Panc1 (cell line): ENCODE data around the gene MACROD2.

Experiments
- TF ChIP-seq, protein P1 (sequence below), 2 experiments: IDR thresholded peaks; 2 replicates each; pipeline ENCODE4 v1.6.1; 2011 to 2012; ENCODE audit warnings: low read depth in 2 of 2, control low read depth in 1 of 2, low read length in 1 of 2, mild to moderate bottlenecking in 1 of 2, moderate library complexity in 1 of 2; ENCODE audit not compliant: insufficient read depth in 1 of 2
- TF ChIP-seq, protein P2 (sequence below): fragments of 450-650 bp; IDR thresholded peaks from 2 replicates; pipeline ENCODE4 v1.5.1; 2017; ENCODE audit warnings: mild to moderate bottlenecking

DNA sequence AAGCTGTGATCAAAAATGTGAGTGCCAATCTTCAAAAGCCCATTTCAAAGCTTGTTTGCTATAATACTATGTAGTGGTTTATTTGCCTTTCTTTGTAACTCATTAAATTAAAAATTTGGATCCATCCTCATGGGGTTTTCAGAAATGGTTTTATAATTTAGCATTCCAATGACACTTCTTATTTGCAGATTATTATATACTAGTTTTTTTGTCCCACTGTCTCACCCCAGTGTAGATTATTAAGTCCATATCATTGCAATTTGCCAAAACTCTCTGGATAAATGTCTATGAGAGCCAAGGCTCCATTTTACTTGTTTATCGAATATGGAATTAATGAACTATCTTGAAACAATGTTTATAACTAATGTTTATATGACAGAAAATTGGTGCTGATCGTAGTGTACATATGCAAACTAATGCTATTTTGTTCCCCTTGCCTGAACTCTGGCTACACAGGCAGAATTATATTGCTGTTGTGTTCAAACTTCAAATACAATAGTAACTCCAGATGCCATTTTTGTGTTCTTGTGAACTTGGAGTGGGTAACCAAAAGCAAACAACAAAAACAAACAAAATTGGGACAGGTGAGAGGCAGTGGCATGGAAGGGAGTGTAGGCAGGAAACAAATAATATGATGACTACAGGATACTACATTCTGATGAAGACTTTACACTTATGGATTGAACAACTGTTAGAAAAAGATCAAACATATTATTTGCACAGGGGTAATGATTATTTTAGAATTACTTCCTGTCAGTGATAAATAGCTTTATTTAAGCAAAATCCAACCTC, 649.2 kb downstream of the MACROD2 start:
- TF ChIP-seq, protein P1, sequence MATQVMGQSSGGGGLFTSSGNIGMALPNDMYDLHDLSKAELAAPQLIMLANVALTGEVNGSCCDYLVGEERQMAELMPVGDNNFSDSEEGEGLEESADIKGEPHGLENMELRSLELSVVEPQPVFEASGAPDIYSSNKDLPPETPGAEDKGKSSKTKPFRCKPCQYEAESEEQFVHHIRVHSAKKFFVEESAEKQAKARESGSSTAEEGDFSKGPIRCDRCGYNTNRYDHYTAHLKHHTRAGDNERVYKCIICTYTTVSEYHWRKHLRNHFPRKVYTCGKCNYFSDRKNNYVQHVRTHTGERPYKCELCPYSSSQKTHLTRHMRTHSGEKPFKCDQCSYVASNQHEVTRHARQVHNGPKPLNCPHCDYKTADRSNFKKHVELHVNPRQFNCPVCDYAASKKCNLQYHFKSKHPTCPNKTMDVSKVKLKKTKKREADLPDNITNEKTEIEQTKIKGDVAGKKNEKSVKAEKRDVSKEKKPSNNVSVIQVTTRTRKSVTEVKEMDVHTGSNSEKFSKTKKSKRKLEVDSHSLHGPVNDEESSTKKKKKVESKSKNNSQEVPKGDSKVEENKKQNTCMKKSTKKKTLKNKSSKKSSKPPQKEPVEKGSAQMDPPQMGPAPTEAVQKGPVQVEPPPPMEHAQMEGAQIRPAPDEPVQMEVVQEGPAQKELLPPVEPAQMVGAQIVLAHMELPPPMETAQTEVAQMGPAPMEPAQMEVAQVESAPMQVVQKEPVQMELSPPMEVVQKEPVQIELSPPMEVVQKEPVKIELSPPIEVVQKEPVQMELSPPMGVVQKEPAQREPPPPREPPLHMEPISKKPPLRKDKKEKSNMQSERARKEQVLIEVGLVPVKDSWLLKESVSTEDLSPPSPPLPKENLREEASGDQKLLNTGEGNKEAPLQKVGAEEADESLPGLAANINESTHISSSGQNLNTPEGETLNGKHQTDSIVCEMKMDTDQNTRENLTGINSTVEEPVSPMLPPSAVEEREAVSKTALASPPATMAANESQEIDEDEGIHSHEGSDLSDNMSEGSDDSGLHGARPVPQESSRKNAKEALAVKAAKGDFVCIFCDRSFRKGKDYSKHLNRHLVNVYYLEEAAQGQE (IDR thresholded peaks at IDR 0.05; ENCODE audit: insufficient read depth in 1 of 2, low read depth in 2 of 2, low read length in 1 of 2) = no peak
- TF ChIP-seq, protein P2, sequence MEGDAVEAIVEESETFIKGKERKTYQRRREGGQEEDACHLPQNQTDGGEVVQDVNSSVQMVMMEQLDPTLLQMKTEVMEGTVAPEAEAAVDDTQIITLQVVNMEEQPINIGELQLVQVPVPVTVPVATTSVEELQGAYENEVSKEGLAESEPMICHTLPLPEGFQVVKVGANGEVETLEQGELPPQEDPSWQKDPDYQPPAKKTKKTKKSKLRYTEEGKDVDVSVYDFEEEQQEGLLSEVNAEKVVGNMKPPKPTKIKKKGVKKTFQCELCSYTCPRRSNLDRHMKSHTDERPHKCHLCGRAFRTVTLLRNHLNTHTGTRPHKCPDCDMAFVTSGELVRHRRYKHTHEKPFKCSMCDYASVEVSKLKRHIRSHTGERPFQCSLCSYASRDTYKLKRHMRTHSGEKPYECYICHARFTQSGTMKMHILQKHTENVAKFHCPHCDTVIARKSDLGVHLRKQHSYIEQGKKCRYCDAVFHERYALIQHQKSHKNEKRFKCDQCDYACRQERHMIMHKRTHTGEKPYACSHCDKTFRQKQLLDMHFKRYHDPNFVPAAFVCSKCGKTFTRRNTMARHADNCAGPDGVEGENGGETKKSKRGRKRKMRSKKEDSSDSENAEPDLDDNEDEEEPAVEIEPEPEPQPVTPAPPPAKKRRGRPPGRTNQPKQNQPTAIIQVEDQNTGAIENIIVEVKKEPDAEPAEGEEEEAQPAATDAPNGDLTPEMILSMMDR = no peak
